Measurements from ENCODE around the gene ZGPAT. TPM values are rescaled to one million over a fixed set of nuclear protein-coding genes. Genes with fewer than 3 reads are reported as not detected.

ZGPAT gene
- total and polyA plus RNA-seq, 2 donors (not counting 3 experiments of a cell fraction or from before 2014, with no cell fraction given): 23.1 to 29.3 TPM

DNA sequence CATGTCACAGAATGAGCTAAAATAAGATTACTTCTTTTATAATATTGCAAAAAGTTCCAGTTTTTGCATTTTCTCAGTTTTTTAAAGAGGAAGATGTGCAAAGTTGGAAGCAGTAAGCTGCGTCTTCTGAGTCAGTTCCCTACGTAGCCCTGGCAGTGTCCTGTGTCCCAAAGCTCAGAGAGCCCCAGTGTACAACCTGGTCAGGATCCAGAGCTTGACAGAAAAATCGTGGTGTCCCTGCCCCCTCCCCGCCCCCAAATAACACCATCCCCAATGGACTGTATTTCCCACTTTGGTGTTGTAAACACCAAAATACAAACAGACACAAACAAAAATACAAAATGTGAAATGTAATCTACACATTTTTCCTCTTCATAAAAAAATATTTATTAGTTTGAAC is 36.3 kb downstream of the ZGPAT start:
- H3K9me1 ChIP-seq (replicated peaks; ENCODE audit: control insufficient read depth, extremely low read depth, insufficient read depth, low read length): no peaks in the 10 kb centered on the region
- BruUV-seq (replicated peaks): no TSS peak
- no peak overlapping the region for H3K9ac ChIP-seq (replicated peaks; ENCODE audit: extremely low read depth, insufficient read depth, low read length)
- POLR2A ChIA-PET: no interaction called here
- H4K20me1 ChIP-seq (replicated peaks; ENCODE audit: control insufficient read depth, extremely low read depth, insufficient read depth, low read length): no peaks in the 10 kb centered on the region
- intact Hi-C loops (cut with micrococcal nuclease) (no loop called here), dilution Hi-C loops (cut with MboI; ENCODE audit: extremely low pct_ligation_motif_present, low sequenced_read_pairs) (no loop called here)
- TF ChIP-seq EZH2 (IDR thresholded peaks at IDR 0.05; ENCODE audit: borderline replicate concordance, low read depth, low read length, severe bottlenecking) (no peak), JUN (IDR thresholded peaks at IDR 0.05; ENCODE audit: borderline replicate concordance, insufficient read depth, insufficient read length, low read depth) (no peak), GATA2 (IDR thresholded peaks at IDR 0.05; ENCODE audit: insufficient read depth, insufficient read length, low read depth, low read length) (no peak), FOS (IDR thresholded peaks at IDR 0.05; ENCODE audit: borderline replicate concordance, insufficient read depth, low read length) (no peak), MYC (IDR thresholded peaks at IDR 0.05; ENCODE audit: low read depth, low read length) (no peak), POLR2A (IDR thresholded peaks at IDR 0.05; ENCODE audit: low read depth, low read length) (no peak)
- TF ChIP-seq, protein P1, sequence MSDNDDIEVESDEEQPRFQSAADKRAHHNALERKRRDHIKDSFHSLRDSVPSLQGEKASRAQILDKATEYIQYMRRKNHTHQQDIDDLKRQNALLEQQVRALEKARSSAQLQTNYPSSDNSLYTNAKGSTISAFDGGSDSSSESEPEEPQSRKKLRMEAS (IDR thresholded peaks at IDR 0.05; ENCODE audit: insufficient read depth, insufficient read length): no peak
- H3K27ac ChIP-seq (ENCODE audit: insufficient read depth, low read depth, low read length): no peak overlapping the region
- CTCF ChIA-PET: no interaction called here
- H3K27me3 ChIP-seq (ENCODE audit: control insufficient read depth in 2 of 2, insufficient read depth in 2 of 2, low read length in 2 of 2): no peaks in the 10 kb centered on the region
- H3K4me1 ChIP-seq (ENCODE audit: control insufficient read depth, extremely low read depth, insufficient read depth, low read length): peaks cover 9% of the 10 kb centered on the region
- peaks cover 0 to 19% of the 10 kb centered on the region in 2 experiments for H3K36me3 ChIP-seq (ENCODE audit: control insufficient read depth in 2 of 2, extremely low read depth in 1 of 2, insufficient read depth in 2 of 2, low read length in 2 of 2)
- no peak overlapping the region for H2AFZ ChIP-seq (ENCODE audit: low read depth, low read length)
- no peaks in the 10 kb centered on the region for H3K79me2 ChIP-seq (ENCODE audit: control insufficient read depth, insufficient read depth, low read length)
- no peak for DNase-seq (ENCODE audit: low read depth, low spot score)
- H3K9me3 ChIP-seq (replicated peaks; ENCODE audit: control insufficient read depth, insufficient read depth, low read length): no peaks in the 10 kb centered on the region
- H3K4me2 ChIP-seq (ENCODE audit: insufficient read depth, low read length): no peak overlapping the region
- H3K4me3 ChIP-seq (replicated peaks in 1 of 3; ENCODE audit: insufficient read depth in 1 of 3, low read depth in 1 of 3, low read length in 3 of 3): no peak overlapping the region
- FAIRE-seq: no peak
